ENCODE data around the gene OGFOD3. TPM values are rescaled to one million over a fixed set of nuclear protein-coding genes. Genes with fewer than 3 reads are reported as not detected.
A peak's percentile ranks its signal among the peaks of the same experiment; 100 is the strongest.

Gene OGFOD3
- total and polyA plus RNA-seq, 9 of the 15 experiments (the other 6 are each of a cell fraction or from before 2014, with no cell fraction given), result 0.69 to 44.7 (median 18.9) TPM

- no peak for TF ChIP-seq CEBPZ (IDR thresholded peaks at IDR 0.05; ENCODE audit: borderline replicate concordance, low read depth, low read length)
- TF ChIP-seq ZNF79 (CRISPR knock-in tag; IDR thresholded peaks at IDR 0.05; ENCODE audit: low read depth), result no peak
- TF ChIP-seq CHD4 (IDR thresholded peaks at IDR 0.05; ENCODE audit: insufficient read depth, insufficient replicate concordance, low read depth, low read length, poor library complexity, severe bottlenecking), result no peak
- no peak for TF ChIP-seq SMAD1 (IDR thresholded peaks at IDR 0.05; ENCODE audit: low read depth, low read length, partially characterized antibody)
- TF ChIP-seq RBM25 (IDR thresholded peaks at IDR 0.05; ENCODE audit: low read depth, low read length, severe bottlenecking), result no peak
- no peak for TF ChIP-seq HSF4 (CRISPR knock-in tag; IDR thresholded peaks at IDR 0.05; ENCODE audit: borderline replicate concordance)
- TF ChIP-seq SRSF1 (IDR thresholded peaks at IDR 0.05; ENCODE audit: low read depth, low read length), result no peak
- 0 out of 3 replicates have a peak, but pooled peaks of 1 of the 2 experiments have one; percentile 38 for TF ChIP-seq CBX3 (IDR thresholded peaks at IDR 0.05; ENCODE audit: borderline replicate concordance in 1 of 2, low read length in 2 of 2)
- 0 out of 2 replicates have a peak, but pooled peaks have one; percentile 28 for TF ChIP-seq BCOR (IDR thresholded peaks at IDR 0.05)
- TF ChIP-seq, protein P1, sequence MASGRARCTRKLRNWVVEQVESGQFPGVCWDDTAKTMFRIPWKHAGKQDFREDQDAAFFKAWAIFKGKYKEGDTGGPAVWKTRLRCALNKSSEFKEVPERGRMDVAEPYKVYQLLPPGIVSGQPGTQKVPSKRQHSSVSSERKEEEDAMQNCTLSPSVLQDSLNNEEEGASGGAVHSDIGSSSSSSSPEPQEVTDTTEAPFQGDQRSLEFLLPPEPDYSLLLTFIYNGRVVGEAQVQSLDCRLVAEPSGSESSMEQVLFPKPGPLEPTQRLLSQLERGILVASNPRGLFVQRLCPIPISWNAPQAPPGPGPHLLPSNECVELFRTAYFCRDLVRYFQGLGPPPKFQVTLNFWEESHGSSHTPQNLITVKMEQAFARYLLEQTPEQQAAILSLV (tag; IDR thresholded peaks at IDR 0.05), result no peak
- no peak for TF ChIP-seq XRCC3 (IDR thresholded peaks at IDR 0.05)
- TF ChIP-seq ID3 (CRISPR knock-in tag; IDR thresholded peaks at IDR 0.05), result no peak
- TF ChIP-seq ID3 (tag; IDR thresholded peaks at IDR 0.05), result peak; percentile 63; the same call in 1 of the 2 replicates
- peak; percentile 76 for TF ChIP-seq L3MBTL2 (IDR thresholded peaks at IDR 0.05)
- no peak for TF ChIP-seq ZNF445 (CRISPR knock-in tag; IDR thresholded peaks at IDR 0.05; ENCODE audit: low read depth)
- TF ChIP-seq CBX8 (IDR thresholded peaks at IDR 0.05; ENCODE audit: borderline replicate concordance, extremely low read depth, low read depth, low read length, poor library complexity, severe bottlenecking), result no peak
- TF ChIP-seq JUND (IDR thresholded peaks at IDR 0.05; ENCODE audit: borderline replicate concordance, low read depth, low read length), result no peak
- TF ChIP-seq JUND (tag; IDR thresholded peaks at IDR 0.05; ENCODE audit: borderline replicate concordance, low read depth, low read length), result no peak; the same call in 2 of the 3 replicates
- no peak for TF ChIP-seq CREBBP (IDR thresholded peaks at IDR 0.05; ENCODE audit: low read depth, low read length)
- peak; percentile 95 to 97 for TF ChIP-seq SIN3A (IDR thresholded peaks at IDR 0.05; ENCODE audit: borderline replicate concordance in 2 of 2, control insufficient read depth in 1 of 2, low read depth in 2 of 2, low read length in 2 of 2)
- no peak for TF ChIP-seq NFE2L1 (tag; IDR thresholded peaks at IDR 0.05; ENCODE audit: borderline replicate concordance, low read depth)
Observed at GRCh38 chr17:82414548-82415281, 3.7 kb downstream of the OGFOD3 start (continued).
